H9 (cell line): Measurements from ENCODE around the gene IRF2BPL. TPM values are rescaled to one million over a fixed set of nuclear protein-coding genes. Genes with fewer than 3 reads are reported as not detected.

Experiments
- DNase-seq: peaks from one replicate; pipeline ENCODE4 v3.0.0-alpha.2; 2017
- H2AFZ ChIP-seq: one replicate; pipeline ENCODE4 v1.6.1; 2013; ENCODE audit warnings: mild to moderate bottlenecking, low read length, control low read depth, moderate library complexity
- H2AK5ac ChIP-seq: 2 replicates; pipeline ENCODE4 v1.6.1; 2013; ENCODE audit warnings: low read length, control low read depth, mixed read lengths; ENCODE audit not compliant: insufficient read length
- H2BK120ac ChIP-seq: one replicate; pipeline ENCODE4 v1.6.1; 2013; ENCODE audit warnings: low read depth, mild to moderate bottlenecking, low read length, control low read depth, inconsistent platforms; ENCODE audit not compliant: poor library complexity, severe bottlenecking
- H2BK12ac ChIP-seq: 2 replicates; pipeline ENCODE4 v1.6.1; 2013; ENCODE audit warnings: low read length, control low read depth, mixed read lengths, low read depth; ENCODE audit not compliant: insufficient read length
- H2BK15ac ChIP-seq: 2 replicates; pipeline ENCODE4 v1.6.1; 2013; ENCODE audit warnings: low read depth, low read length, control low read depth
- H2BK20ac ChIP-seq: one replicate; pipeline ENCODE4 v1.6.1; 2013; ENCODE audit warnings: low read depth, mild to moderate bottlenecking, low read length, control low read depth, inconsistent platforms; ENCODE audit not compliant: poor library complexity, severe bottlenecking
- H2BK5ac ChIP-seq: 2 replicates; pipeline ENCODE4 v1.6.1; 2013; ENCODE audit warnings: low read length, control low read depth, mixed read lengths; ENCODE audit not compliant: insufficient read length
- H3K14ac ChIP-seq: 2 replicates; pipeline ENCODE4 v1.6.1; 2013; ENCODE audit warnings: low read length, control low read depth; ENCODE audit not compliant: insufficient read depth
- H3K18ac ChIP-seq: 2 replicates; pipeline ENCODE4 v1.6.1; 2013; ENCODE audit warnings: low read depth, mild to moderate bottlenecking, mixed read lengths, low read length, control low read depth; ENCODE audit not compliant: insufficient read length
- H3K23ac ChIP-seq: 2 replicates; pipeline ENCODE4 v1.6.1; 2013; ENCODE audit warnings: low read length, control low read depth, mixed read lengths, low read depth; ENCODE audit not compliant: insufficient read length
- H3K23me2 ChIP-seq: 2 replicates; pipeline ENCODE4 v1.6.1; 2013; ENCODE audit warnings: low read depth, mild to moderate bottlenecking, mixed read lengths, low read length, control low read depth; ENCODE audit not compliant: insufficient read length, poor library complexity, severe bottlenecking
- H3K27ac ChIP-seq: 2 replicates; pipeline ENCODE4 v1.5.1; 2013; ENCODE audit warnings: low read length, control low read depth, mixed read lengths, low read depth; ENCODE audit not compliant: insufficient read length
- H3K27me3 ChIP-seq: 2 replicates; pipeline ENCODE4 v1.6.1; 2013; ENCODE audit warnings: low read length, control low read depth, inconsistent platforms; ENCODE audit not compliant: insufficient read depth
- H3K4ac ChIP-seq: 2 replicates; pipeline ENCODE4 v1.6.1; 2013; ENCODE audit warnings: low read depth, mild to moderate bottlenecking, control low read depth, inconsistent platforms, low read length, moderate library complexity
- H3K4me1 ChIP-seq: 2 replicates; pipeline ENCODE4 v1.6.1; 2013; ENCODE audit warnings: low read length, control low read depth, inconsistent platforms; ENCODE audit not compliant: insufficient read depth
- H3K4me2 ChIP-seq: 2 replicates; pipeline ENCODE4 v1.6.1; 2013; ENCODE audit warnings: low read length, control low read depth, mixed read lengths; ENCODE audit not compliant: insufficient read length, insufficient read depth
- H3K56ac ChIP-seq: 2 replicates; pipeline ENCODE4 v1.6.1; 2013; ENCODE audit warnings: low read depth, mild to moderate bottlenecking, mixed read lengths, low read length, control low read depth; ENCODE audit not compliant: insufficient read length
- H3K79me1 ChIP-seq: 2 replicates; pipeline ENCODE4 v1.6.1; 2013; ENCODE audit warnings: low read depth, mild to moderate bottlenecking, moderate library complexity, low read length, control low read depth, inconsistent platforms; ENCODE audit not compliant: insufficient read depth, poor library complexity, severe bottlenecking
- H3K79me2 ChIP-seq: 2 replicates; pipeline ENCODE4 v1.6.1; 2013; ENCODE audit warnings: low read length, control low read depth, inconsistent platforms; ENCODE audit not compliant: insufficient read depth
- H3K9ac ChIP-seq: 2 replicates; pipeline ENCODE4 v1.6.1; 2013; ENCODE audit warnings: low read length, control low read depth, mixed read lengths; ENCODE audit not compliant: insufficient read length; ENCODE audit errors: extremely low read depth
- H3K9me3 ChIP-seq: one replicate; pipeline ENCODE4 v1.6.1; 2013; ENCODE audit warnings: low read depth, low read length, inconsistent platforms; ENCODE audit not compliant: control insufficient read depth
- H3T11ph ChIP-seq: one replicate; pipeline ENCODE4 v1.6.1; 2013; ENCODE audit warnings: mild to moderate bottlenecking, low read length, control low read depth, inconsistent platforms
- H4K20me1 ChIP-seq: one replicate; pipeline ENCODE4 v1.6.1; 2013; ENCODE audit not compliant: control insufficient read depth, insufficient read length, insufficient read depth
- H4K5ac ChIP-seq: 2 replicates; pipeline ENCODE4 v1.6.1; 2013; ENCODE audit warnings: low read depth, mild to moderate bottlenecking, mixed read lengths, low read length, control low read depth; ENCODE audit not compliant: insufficient read length
- H4K8ac ChIP-seq: replicated peaks from 2 replicates; pipeline ENCODE4 v1.6.1; 2013; ENCODE audit warnings: low read length, control low read depth, mixed read lengths, low read depth; ENCODE audit not compliant: insufficient read length
- H4K91ac ChIP-seq: 2 replicates; pipeline ENCODE4 v1.6.1; 2013; ENCODE audit warnings: low read depth, mild to moderate bottlenecking, moderate library complexity, mixed read lengths, low read length, control low read depth; ENCODE audit not compliant: insufficient read length
- H3K27ac Mint-ChIP-seq, 3 experiments: 2 replicates in 2 of 3; 3 replicates in 1 of 3; pipeline ENCODE4 v1.8.0; 2020 to 2021; ENCODE audit warnings: mixed read lengths in 3 of 3, mild to moderate bottlenecking in 1 of 3, moderate library complexity in 1 of 3
- H3K27me3 Mint-ChIP-seq: 2 replicates; pipeline ENCODE4 v1.8.0; 2021; ENCODE audit warnings: low read depth, mild to moderate bottlenecking, moderate library complexity, mixed read lengths
- H3K36me3 Mint-ChIP-seq, 3 experiments: 2 replicates in 2 of 3; 3 replicates in 1 of 3; pipeline ENCODE4 v1.8.0; 2020 to 2021; ENCODE audit warnings: low read depth in 3 of 3, mixed read lengths in 3 of 3; ENCODE audit not compliant: insufficient read depth in 1 of 3
- H3K4me1 Mint-ChIP-seq, 2 experiments: 2 replicates each; pipeline ENCODE4 v1.8.0; 2020; ENCODE audit warnings: mixed read lengths in 2 of 2
- H3K4me3 Mint-ChIP-seq, 2 experiments: 2 replicates in 1 of 2; 3 replicates in 1 of 2; pipeline ENCODE4 v1.8.0; 2020 to 2021; ENCODE audit warnings: mild to moderate bottlenecking in 2 of 2, mixed read lengths in 2 of 2, moderate library complexity in 1 of 2
- H3K9me3 Mint-ChIP-seq, 2 experiments: 2 replicates in 1 of 2; 3 replicates in 1 of 2; pipeline ENCODE4 v1.8.0; 2020; ENCODE audit warnings: mild to moderate bottlenecking in 2 of 2, mixed read lengths in 2 of 2, moderate library complexity in 1 of 2
- CTCF ChIP-seq: fragments of 200-600 bp; sonication (generic); conservative IDR thresholded peaks from 3 replicates; pipeline ENCODE4 v1.8.0; 2021; ENCODE audit warnings: antibody characterized with exemption, mild to moderate bottlenecking
- WGBS: extraction: QIAGEN DNeasy Blood & Tissue Kit; methylation state at CpG from one replicate; pipeline ENCODE4 v1.1.7; 2013; ENCODE audit warnings: missing lambda C conversion rate, low lambda C conversion rate, mixed read lengths; ENCODE audit not compliant: insufficient read length; ENCODE audit errors: extremely low coverage; 5-methylcytosine and 5-hydroxymethylcytosine counted together
- total RNA-seq: library from RNA; stranded (reverse); gene quantifications from 2 replicates; pipeline ENCODE4 v1.2.1, GENCODE V29; 2021

IRF2BPL gene
- total RNA-seq, 1 experiment from 2014 or later, result 59.0 TPM

GRCh38 chr14:77000340-77001270, 27.9 kb downstream of the IRF2BPL start:
- no peak overlapping the region for H3T11ph ChIP-seq
- no peaks in the 10 kb centered on the region for H3K27me3 ChIP-seq
- DNase-seq, result no peak
- peaks cover 17% of the 10 kb centered on the region; the same call in 1 of the 2 replicates for H3K4me1 ChIP-seq
- H3K4me1 Mint-ChIP-seq, result peaks cover 54 to 58% of the 10 kb centered on the region in 2 experiments
- H2AFZ ChIP-seq, result no peak overlapping the region
- H3K36me3 Mint-ChIP-seq, result no peaks in the 10 kb centered on the region; a peak in 1 of 7 replicates
- H3K4me3 Mint-ChIP-seq, result no peak overlapping the region
- no peaks in the 10 kb centered on the region; a peak in 1 of 5 replicates for H3K9me3 Mint-ChIP-seq
- H3K27ac ChIP-seq, result no peak overlapping the region
- H2BK120ac ChIP-seq, result no peak overlapping the region
- no peaks in the 10 kb centered on the region for H3K23me2 ChIP-seq
- no peak overlapping the region for H2BK15ac ChIP-seq
- no peak overlapping the region for H2AK5ac ChIP-seq
- peaks cover 3% of the 10 kb centered on the region for H3K27me3 Mint-ChIP-seq
- no peak overlapping the region for H2BK5ac ChIP-seq
- H3K4me2 ChIP-seq, result no peak overlapping the region
- H3K56ac ChIP-seq, result no peak overlapping the region
- H2BK12ac ChIP-seq, result no peak overlapping the region
- no CpG with 5 or more reads among the region's 33 CpGs for WGBS
- H3K9ac ChIP-seq, result no peak overlapping the region
- no peak overlapping the region for H4K5ac ChIP-seq
- no peak overlapping the region for H2BK20ac ChIP-seq
- no peak for TF ChIP-seq CTCF
- H3K14ac ChIP-seq, result peak overlapping the region; percentile 3; the same call in 1 of the 2 replicates
- H3K18ac ChIP-seq, result peak overlapping the region; percentile 25
- no peaks in the 10 kb centered on the region for H3K9me3 ChIP-seq
- no peaks in the 10 kb centered on the region for H3K79me2 ChIP-seq
- no peak overlapping the region for H4K8ac ChIP-seq
- no peaks in the 10 kb centered on the region for H3K79me1 ChIP-seq
- no peak overlapping the region for H4K91ac ChIP-seq
- no peak overlapping the region for H3K4ac ChIP-seq
- no peaks in the 10 kb centered on the region for H4K20me1 ChIP-seq
- peak overlapping the region; percentile 24 to 56 (median 50); a peak in 6 of 7 replicates for H3K27ac Mint-ChIP-seq
- no peak overlapping the region for H3K23ac ChIP-seq
